SH-SY5Y (cell line): Measurements from ENCODE around the gene BCL6.

ENCODE experiments used
- GATA2 ChIP-seq: IDR thresholded peaks from 2 replicates; pipeline ENCODE4 v1.6.1; 2011; ENCODE audit warnings: mild to moderate bottlenecking, low read depth, low read length
- GATA3 ChIP-seq: IDR thresholded peaks from 2 replicates; pipeline ENCODE4 v1.6.1; 2011; ENCODE audit warnings: low read depth, mild to moderate bottlenecking, low read length, moderate library complexity

DNA sequence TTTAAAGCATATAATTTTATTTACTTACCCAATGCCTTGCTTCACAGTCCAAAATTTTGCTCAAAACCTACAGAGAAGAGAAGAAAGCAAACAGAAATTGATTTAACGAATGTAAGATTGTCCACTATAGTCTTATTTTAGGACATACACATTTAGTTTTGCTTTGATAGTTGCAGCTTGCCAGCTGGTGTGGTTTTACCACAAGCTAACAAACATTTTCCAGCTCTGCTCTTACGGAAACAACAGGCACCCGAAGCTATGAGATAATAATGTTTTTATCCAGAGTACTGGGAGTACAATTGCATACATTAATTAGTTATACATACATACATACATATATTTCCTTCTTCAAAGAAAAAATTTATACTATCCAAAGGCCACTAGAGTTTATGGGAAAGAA lies 10.4 kb downstream of the BCL6 start:
- no peak for TF ChIP-seq GATA3
- no peak for TF ChIP-seq GATA2
